Muscle layer of duodenum (tissue), 2 donors: Measurements from ENCODE around the gene PEF1.

Experiments
- H3K27ac ChIP-seq: one replicate; pipeline ENCODE4 v1.7.0; 2013; ENCODE audit warnings: mild to moderate bottlenecking, low read length
- H3K27me3 ChIP-seq: one replicate; pipeline ENCODE4 v1.7.0; 2013; ENCODE audit warnings: low read depth, mild to moderate bottlenecking, control low read depth, low read length
- H3K36me3 ChIP-seq, 2 donors: one replicate each; pipeline ENCODE4 v1.7.0; 2013; ENCODE audit warnings: low read length in 2 of 2, control low read depth in 1 of 2, mild to moderate bottlenecking in 1 of 2; ENCODE audit not compliant: insufficient read depth in 2 of 2, control insufficient read depth in 1 of 2
- H3K4me1 ChIP-seq, 2 donors: one replicate each; pipeline ENCODE4 v1.7.0; 2013; ENCODE audit warnings: low read length in 2 of 2, mild to moderate bottlenecking in 2 of 2, control low read depth in 1 of 2, moderate library complexity in 1 of 2; ENCODE audit not compliant: insufficient read depth in 2 of 2, control insufficient read depth in 1 of 2
- H3K4me3 ChIP-seq, 2 donors: one replicate each; pipeline ENCODE4 v1.7.0; 2013; ENCODE audit warnings: low read length in 2 of 2, low read depth in 1 of 2, mild to moderate bottlenecking in 1 of 2
- H3K9me3 ChIP-seq, 2 donors: one replicate each; pipeline ENCODE4 v1.7.0; 2013; ENCODE audit warnings: low read length in 2 of 2, control low read depth in 1 of 2, mild to moderate bottlenecking in 1 of 2; ENCODE audit not compliant: control insufficient read depth in 1 of 2
- donor health status: healthy.

The PEF1 gene

GRCh38 chr1:31681415-31681814, 36.7 kb upstream of the PEF1 start:
- Histone ChIP-seq H3K9me3 (no peaks in the 10 kb centered on the region), H3K27me3 (no peaks in the 10 kb centered on the region), H3K36me3 (peaks cover 12 to 56% of the 10 kb centered on the region in 2 donors), H3K4me3 (no peak overlapping the region), H3K27ac (no peak overlapping the region), H3K4me1 (no peaks in the 10 kb centered on the region)

DNA sequence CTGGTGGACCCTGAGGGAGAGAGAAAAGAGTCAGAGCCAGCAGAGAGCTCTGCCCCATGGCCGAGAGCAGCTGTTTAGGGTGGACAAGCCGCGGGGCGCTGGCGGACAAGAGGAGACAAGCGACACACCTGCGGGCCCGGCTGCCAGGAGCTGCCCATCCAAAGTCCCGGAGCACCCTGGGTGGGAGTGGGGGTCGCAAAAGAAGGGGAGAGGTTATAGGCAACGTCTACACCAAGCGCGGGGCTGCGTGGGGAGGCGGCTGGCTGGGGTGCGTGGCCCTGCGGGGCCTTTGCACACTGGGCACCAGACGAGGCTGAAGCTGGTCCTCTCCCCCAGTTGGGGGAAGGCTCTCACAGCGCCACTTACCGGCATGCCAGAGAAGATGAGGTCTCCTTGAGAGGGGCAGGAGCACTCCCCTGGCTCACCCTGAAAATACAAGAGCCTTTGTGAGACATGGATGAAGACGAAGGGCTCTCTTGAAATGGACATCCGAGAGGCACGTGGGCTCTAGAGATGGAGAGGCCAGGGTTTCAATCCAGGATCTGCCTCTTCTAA, 35.1 kb upstream of the PEF1 start:
- H3K27me3 ChIP-seq: no peaks in the 10 kb centered on the region
- peaks cover 0 to 7% of the 10 kb centered on the region in 2 donors for H3K4me1 ChIP-seq
- no peak overlapping the region for H3K27ac ChIP-seq
- H3K9me3 ChIP-seq: no peaks in the 10 kb centered on the region
- no peak overlapping the region for H3K4me3 ChIP-seq
- H3K36me3 ChIP-seq: peaks cover 12 to 44% of the 10 kb centered on the region in 2 donors

- no peak overlapping the region for H3K27ac ChIP-seq
- no peak overlapping the region for H3K4me3 ChIP-seq
- no peaks in the 10 kb centered on the region for H3K9me3 ChIP-seq
- peaks cover 0 to 14% of the 10 kb centered on the region in 2 donors for H3K4me1 ChIP-seq
- no peaks in the 10 kb centered on the region for H3K27me3 ChIP-seq
- peaks cover 12 to 41% of the 10 kb centered on the region in 2 donors for H3K36me3 ChIP-seq
These were observed 34.4 kb upstream of the PEF1 start for GRCh38 chr1:31679091-31679490.

- Histone ChIP-seq H3K4me1 (peaks cover 0 to 18% of the 10 kb centered on the region in 2 donors), H3K4me3 (no peak overlapping the region), H3K9me3 (no peaks in the 10 kb centered on the region), H3K36me3 (peaks cover 12 to 37% of the 10 kb centered on the region in 2 donors), H3K27ac (no peak overlapping the region), H3K27me3 (no peaks in the 10 kb centered on the region)
These were observed 34.0 kb upstream of the PEF1 start for GRCh38 chr1:31678681-31679080.

- Histone ChIP-seq H3K4me1 (peaks cover 5 to 25% of the 10 kb centered on the region in 2 donors), H3K4me3 (no peak overlapping the region), H3K27me3 (no peaks in the 10 kb centered on the region), H3K9me3 (no peaks in the 10 kb centered on the region), H3K27ac (no peak overlapping the region), H3K36me3 (peaks cover 12 to 30% of the 10 kb centered on the region in 2 donors)
These were observed 33.3 kb upstream of the PEF1 start for GRCh38 chr1:31677949-31678348.

- Histone ChIP-seq H3K9me3 (no peaks in the 10 kb centered on the region), H3K4me3 (no peak overlapping the region), H3K4me1 (peaks cover 5 to 30% of the 10 kb centered on the region in 2 donors), H3K27me3 (no peaks in the 10 kb centered on the region), H3K36me3 (peaks cover 12 to 24% of the 10 kb centered on the region in 2 donors), H3K27ac (no peak overlapping the region)
These were observed 32.7 kb upstream of the PEF1 start for GRCh38 chr1:31677401-31677800.

GRCh38 chr1:31675756-31676155, 31.1 kb upstream of the PEF1 start:
- no peaks in the 10 kb centered on the region for H3K9me3 ChIP-seq
- H3K36me3 ChIP-seq: peaks cover 8 to 20% of the 10 kb centered on the region in 2 donors
- H3K4me3 ChIP-seq: no peak overlapping the region
- peaks cover 8 to 46% of the 10 kb centered on the region in 2 donors for H3K4me1 ChIP-seq
- no peaks in the 10 kb centered on the region for H3K27me3 ChIP-seq
- no peak overlapping the region for H3K27ac ChIP-seq

GRCh38 chr1:31675161-31675560, 30.5 kb upstream of the PEF1 start:
- no peaks in the 10 kb centered on the region for H3K9me3 ChIP-seq
- peaks cover 2 to 14% of the 10 kb centered on the region in 2 donors for H3K36me3 ChIP-seq
- no peak overlapping the region for H3K4me3 ChIP-seq
- no peaks in the 10 kb centered on the region for H3K27me3 ChIP-seq
- H3K4me1 ChIP-seq: peaks cover 11 to 50% of the 10 kb centered on the region in 2 donors
- H3K27ac ChIP-seq: no peak overlapping the region

GRCh38 chr1:31674626-31675025, 29.9 kb upstream of the PEF1 start:
- Histone ChIP-seq H3K4me3 (no peak overlapping the region), H3K9me3 (no peaks in the 10 kb centered on the region), H3K27me3 (no peaks in the 10 kb centered on the region), H3K4me1 (peaks cover 16 to 56% of the 10 kb centered on the region in 2 donors), H3K27ac (no peak overlapping the region), H3K36me3 (peaks cover 0 to 9% of the 10 kb centered on the region in 2 donors)

GRCh38 chr1:31673433-31673832, 28.8 kb upstream of the PEF1 start:
- Histone ChIP-seq H3K4me3 (no peak overlapping the region), H3K9me3 (no peaks in the 10 kb centered on the region), H3K27ac (no peak overlapping the region), H3K36me3 (no peaks in the 10 kb centered on the region), H3K27me3 (no peaks in the 10 kb centered on the region), H3K4me1 (peaks cover 21 to 61% of the 10 kb centered on the region in 2 donors)

GRCh38 chr1:31672986-31673385, 28.3 kb upstream of the PEF1 start:
- no peak overlapping the region for H3K27ac ChIP-seq
- peaks cover 21 to 61% of the 10 kb centered on the region in 2 donors for H3K4me1 ChIP-seq
- no peak overlapping the region for H3K4me3 ChIP-seq
- H3K27me3 ChIP-seq: no peaks in the 10 kb centered on the region
- H3K9me3 ChIP-seq: no peaks in the 10 kb centered on the region
- no peaks in the 10 kb centered on the region for H3K36me3 ChIP-seq

- no peaks in the 10 kb centered on the region for H3K9me3 ChIP-seq
- H3K27me3 ChIP-seq: no peaks in the 10 kb centered on the region
- no peak overlapping the region for H3K27ac ChIP-seq
- peaks cover 25 to 70% of the 10 kb centered on the region in 2 donors for H3K4me1 ChIP-seq
- no peaks in the 10 kb centered on the region for H3K36me3 ChIP-seq
- H3K4me3 ChIP-seq: no peak overlapping the region
These were observed 27.0 kb upstream of the PEF1 start for GRCh38 chr1:31671561-31672201.
